ENCODE measurements around the gene SLC26A5.
"Not testable (repeated sequence)": the region's sequence is repeated elsewhere in the genome, so short reads cannot be mapped to it uniquely, and the experiment has no call there.

Gene SLC26A5

GRCh38 chr7:103437623-103438022 is 8.4 kb downstream of the SLC26A5 start:
- Histone ChIP-seq H3K27me3 (ENCODE audit: control insufficient read depth, insufficient read depth, low read length) (peaks cover under 1% of the 10 kb centered on the region), H3K9ac (ENCODE audit: low read length) (no peak overlapping the region)

DNA sequence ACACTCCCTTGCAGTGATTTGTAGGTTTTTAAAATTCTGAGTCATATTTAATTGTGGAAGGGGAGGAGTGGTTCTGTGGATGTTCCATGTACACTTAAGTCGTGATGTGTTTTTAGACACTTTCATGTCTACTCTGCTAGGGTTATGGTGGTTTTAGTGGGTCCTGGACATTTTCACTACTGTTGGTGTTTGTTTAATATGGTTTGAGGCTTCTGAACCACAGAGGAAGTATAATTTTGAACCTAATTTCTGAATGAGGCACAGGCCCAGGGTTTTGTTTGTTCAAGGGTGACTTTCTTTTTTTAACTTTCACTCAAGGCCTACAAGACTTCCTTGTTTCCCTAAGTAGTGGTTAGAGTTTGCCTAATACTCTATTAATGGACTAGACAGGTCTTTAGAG is 13.3 kb downstream of the SLC26A5 start:
- Histone ChIP-seq H3K4me3 (ENCODE audit: low read length) (no peak overlapping the region), H3K36me3 (ENCODE audit: control insufficient read depth, low read depth, low read length) (no peaks in the 10 kb centered on the region), H3K27me3 (ENCODE audit: control insufficient read depth, insufficient read depth, low read length) (no peaks in the 10 kb centered on the region), H3K4me1 (ENCODE audit: control insufficient read depth, low read depth, low read length) (no peaks in the 10 kb centered on the region), H3K9ac (ENCODE audit: low read length) (no peak overlapping the region), H3K27ac (ENCODE audit: low read length) (no peak overlapping the region), H3K9me3 (ENCODE audit: control insufficient read depth, low read depth, low read length) (no peaks in the 10 kb centered on the region)

More at GRCh38 chr7:103437623-103438022, 8.4 kb downstream of the SLC26A5 start:
- Histone ChIP-seq H3K27ac (ENCODE audit: low read length) (no peak overlapping the region), H3K4me3 (ENCODE audit: low read length) (no peak overlapping the region), H3K36me3 (ENCODE audit: control insufficient read depth, low read depth, low read length) (no peaks in the 10 kb centered on the region), H3K9me3 (ENCODE audit: control insufficient read depth, low read depth, low read length) (no peaks in the 10 kb centered on the region), H3K4me1 (ENCODE audit: control insufficient read depth, low read depth, low read length) (no peaks in the 10 kb centered on the region)

GRCh38 chr7:103425177-103425576 is 20.8 kb downstream of the SLC26A5 start:
- Histone ChIP-seq H3K27ac (ENCODE audit: low read length) (no peak overlapping the region), H3K9ac (ENCODE audit: low read length) (no peak overlapping the region), H3K27me3 (ENCODE audit: control insufficient read depth, insufficient read depth, low read length) (no peaks in the 10 kb centered on the region), H3K9me3 (ENCODE audit: control insufficient read depth, low read depth, low read length) (no peaks in the 10 kb centered on the region), H3K4me1 (ENCODE audit: control insufficient read depth, low read depth, low read length) (no peaks in the 10 kb centered on the region), H3K4me3 (ENCODE audit: low read length) (no peak overlapping the region), H3K36me3 (ENCODE audit: control insufficient read depth, low read depth, low read length) (no peaks in the 10 kb centered on the region)

- Histone ChIP-seq H3K9me3 (ENCODE audit: control insufficient read depth, low read depth, low read length) (no peaks in the 10 kb centered on the region), H3K4me1 (ENCODE audit: control insufficient read depth, low read depth, low read length) (no peaks in the 10 kb centered on the region), H3K9ac (ENCODE audit: low read length) (no peak overlapping the region), H3K27ac (ENCODE audit: low read length) (no peak overlapping the region), H3K4me3 (ENCODE audit: low read length) (no peak overlapping the region), H3K36me3 (ENCODE audit: control insufficient read depth, low read depth, low read length) (no peaks in the 10 kb centered on the region), H3K27me3 (ENCODE audit: control insufficient read depth, insufficient read depth, low read length) (no peaks in the 10 kb centered on the region)
These were observed 22.4 kb downstream of the SLC26A5 start for GRCh38 chr7:103423467-103424179.

GRCh38 chr7:103420857-103421384 is 25.1 kb downstream of the SLC26A5 start:
- H3K4me3 ChIP-seq (ENCODE audit: low read length), result no peak overlapping the region
- H3K36me3 ChIP-seq (ENCODE audit: control insufficient read depth, low read depth, low read length), result no peaks in the 10 kb centered on the region
- no peaks in the 10 kb centered on the region for H3K4me1 ChIP-seq (ENCODE audit: control insufficient read depth, low read depth, low read length)
- H3K9ac ChIP-seq (ENCODE audit: low read length), result no peak overlapping the region
- H3K27ac ChIP-seq (ENCODE audit: low read length), result no peak overlapping the region
- no peaks in the 10 kb centered on the region for H3K9me3 ChIP-seq (ENCODE audit: control insufficient read depth, low read depth, low read length)
- no peaks in the 10 kb centered on the region for H3K27me3 ChIP-seq (ENCODE audit: control insufficient read depth, insufficient read depth, low read length)

- no peaks in the 10 kb centered on the region for H3K4me1 ChIP-seq (ENCODE audit: control insufficient read depth, low read depth, low read length)
- H3K9me3 ChIP-seq (ENCODE audit: control insufficient read depth, low read depth, low read length), result no peaks in the 10 kb centered on the region
- H3K9ac ChIP-seq (ENCODE audit: low read length), result no peak overlapping the region
- H3K36me3 ChIP-seq (ENCODE audit: control insufficient read depth, low read depth, low read length), result no peaks in the 10 kb centered on the region
- no peak overlapping the region for H3K27ac ChIP-seq (ENCODE audit: low read length)
- H3K4me3 ChIP-seq (ENCODE audit: low read length), result no peak overlapping the region
- no peaks in the 10 kb centered on the region for H3K27me3 ChIP-seq (ENCODE audit: control insufficient read depth, insufficient read depth, low read length)
These were observed 27.8 kb downstream of the SLC26A5 start for GRCh38 chr7:103418241-103418640.

DNA sequence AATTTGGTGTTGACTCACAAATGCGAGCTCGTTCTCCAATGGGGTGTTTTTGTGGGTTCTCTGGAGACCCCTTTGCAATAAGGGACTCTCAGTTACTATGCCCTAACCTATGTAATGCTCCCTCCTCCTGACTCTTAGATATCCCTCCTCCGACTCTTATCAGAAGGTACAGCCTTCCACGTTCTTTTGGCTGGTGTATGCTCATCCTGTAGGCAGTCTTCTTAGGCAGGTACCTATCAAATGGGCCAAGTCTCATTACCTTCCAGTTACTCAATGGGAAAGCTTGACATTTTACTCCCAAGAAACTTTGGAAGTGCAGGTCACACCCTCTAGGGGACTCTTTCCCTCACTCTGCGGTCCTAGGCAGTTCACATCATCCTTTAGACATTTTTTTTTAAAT is 32.6 kb downstream of the SLC26A5 start:
- no peaks in the 10 kb centered on the region for H3K27me3 ChIP-seq (ENCODE audit: control insufficient read depth, insufficient read depth, low read length)
- no peaks in the 10 kb centered on the region for H3K4me1 ChIP-seq (ENCODE audit: control insufficient read depth, low read depth, low read length)
- H3K27ac ChIP-seq (ENCODE audit: low read length), result no peak overlapping the region
- no peaks in the 10 kb centered on the region for H3K9me3 ChIP-seq (ENCODE audit: control insufficient read depth, low read depth, low read length)
- no peak overlapping the region for H3K9ac ChIP-seq (ENCODE audit: low read length)
- no peaks in the 10 kb centered on the region for H3K36me3 ChIP-seq (ENCODE audit: control insufficient read depth, low read depth, low read length)
- no peak overlapping the region for H3K4me3 ChIP-seq (ENCODE audit: low read length)

DNA sequence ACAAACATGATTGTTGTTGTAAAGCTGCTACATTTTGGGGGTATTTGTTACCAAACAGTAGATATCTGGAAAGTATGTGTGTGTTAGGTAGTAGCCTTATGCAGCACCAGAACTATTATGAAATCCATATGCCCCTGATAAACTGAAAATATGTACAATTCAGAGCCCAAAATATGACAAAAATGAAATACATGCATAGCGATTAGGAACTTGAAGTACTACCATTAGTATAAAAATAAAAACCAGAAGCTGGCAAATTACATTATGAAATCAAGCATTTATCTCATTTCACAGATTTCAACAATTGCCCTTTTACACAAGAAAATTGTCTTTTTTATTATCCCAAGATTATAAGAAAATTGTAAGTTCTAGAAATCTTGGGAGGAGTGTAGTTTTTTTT is 33.9 kb downstream of the SLC26A5 start:
- Histone ChIP-seq H3K27ac (ENCODE audit: low read length) (no peak overlapping the region), H3K36me3 (ENCODE audit: control insufficient read depth, low read depth, low read length) (no peaks in the 10 kb centered on the region), H3K4me3 (ENCODE audit: low read length) (no peak overlapping the region), H3K9ac (ENCODE audit: low read length) (no peak overlapping the region), H3K4me1 (ENCODE audit: control insufficient read depth, low read depth, low read length) (no peaks in the 10 kb centered on the region), H3K9me3 (ENCODE audit: control insufficient read depth, low read depth, low read length) (no peaks in the 10 kb centered on the region), H3K27me3 (ENCODE audit: control insufficient read depth, insufficient read depth, low read length) (no peaks in the 10 kb centered on the region)

DNA sequence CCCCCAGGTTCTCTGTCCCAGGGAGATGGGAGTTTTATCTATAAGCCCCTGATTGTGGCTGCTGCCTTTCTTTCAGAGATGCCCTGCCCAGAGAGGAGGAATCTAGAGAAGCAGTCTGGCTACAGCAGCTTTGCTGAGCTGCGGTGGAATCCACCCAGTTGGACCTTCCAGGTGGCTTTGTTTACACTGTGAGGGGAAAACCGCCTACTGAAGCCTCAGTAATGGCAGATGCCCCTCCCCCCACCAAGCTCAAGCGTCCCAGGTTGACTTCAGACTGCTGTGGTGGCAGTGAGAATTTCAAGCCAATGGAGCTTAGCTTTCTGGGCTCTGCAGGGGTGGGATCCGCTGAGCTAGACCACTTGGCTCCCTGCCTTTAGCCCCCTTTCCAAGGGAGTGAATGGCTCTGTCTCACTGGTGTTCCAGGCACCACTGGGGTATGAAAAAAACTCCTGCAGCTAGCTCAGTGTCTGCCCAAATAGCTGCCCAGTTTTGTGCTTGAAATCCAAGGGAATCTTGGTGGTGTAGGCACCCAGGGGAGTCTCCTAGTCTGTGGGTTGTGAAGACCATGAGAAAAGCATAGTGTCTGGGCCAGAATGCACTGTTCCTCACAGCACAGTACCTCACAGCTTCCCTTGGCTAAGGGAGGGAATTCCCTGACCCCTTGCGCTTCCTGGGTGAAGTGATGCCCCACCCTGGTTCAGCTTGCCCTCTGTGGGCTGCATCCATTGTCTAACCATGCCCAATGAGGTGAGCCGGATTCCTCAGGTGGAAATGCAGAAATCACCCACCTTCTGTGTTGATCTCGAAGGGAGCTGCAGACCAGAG is 40.0 kb downstream of the SLC26A5 start:
- H3K27me3 ChIP-seq (ENCODE audit: control insufficient read depth, insufficient read depth, low read length); H3K4me1 ChIP-seq (ENCODE audit: control insufficient read depth, low read depth, low read length); H3K9ac ChIP-seq (ENCODE audit: low read length); H3K9me3 ChIP-seq (ENCODE audit: control insufficient read depth, low read depth, low read length); H3K4me3 ChIP-seq (ENCODE audit: low read length); H3K27ac ChIP-seq (ENCODE audit: low read length); H3K36me3 ChIP-seq (ENCODE audit: control insufficient read depth, low read depth, low read length): not testable (repeated sequence)

GRCh38 chr7:103399687-103400086 is 46.3 kb downstream of the SLC26A5 start:
- not testable (repeated sequence) for H3K4me3 ChIP-seq (ENCODE audit: low read length); H3K9ac ChIP-seq (ENCODE audit: low read length); H3K27me3 ChIP-seq (ENCODE audit: control insufficient read depth, insufficient read depth, low read length); H3K4me1 ChIP-seq (ENCODE audit: control insufficient read depth, low read depth, low read length); H3K27ac ChIP-seq (ENCODE audit: low read length); H3K36me3 ChIP-seq (ENCODE audit: control insufficient read depth, low read depth, low read length); H3K9me3 ChIP-seq (ENCODE audit: control insufficient read depth, low read depth, low read length)

DNA sequence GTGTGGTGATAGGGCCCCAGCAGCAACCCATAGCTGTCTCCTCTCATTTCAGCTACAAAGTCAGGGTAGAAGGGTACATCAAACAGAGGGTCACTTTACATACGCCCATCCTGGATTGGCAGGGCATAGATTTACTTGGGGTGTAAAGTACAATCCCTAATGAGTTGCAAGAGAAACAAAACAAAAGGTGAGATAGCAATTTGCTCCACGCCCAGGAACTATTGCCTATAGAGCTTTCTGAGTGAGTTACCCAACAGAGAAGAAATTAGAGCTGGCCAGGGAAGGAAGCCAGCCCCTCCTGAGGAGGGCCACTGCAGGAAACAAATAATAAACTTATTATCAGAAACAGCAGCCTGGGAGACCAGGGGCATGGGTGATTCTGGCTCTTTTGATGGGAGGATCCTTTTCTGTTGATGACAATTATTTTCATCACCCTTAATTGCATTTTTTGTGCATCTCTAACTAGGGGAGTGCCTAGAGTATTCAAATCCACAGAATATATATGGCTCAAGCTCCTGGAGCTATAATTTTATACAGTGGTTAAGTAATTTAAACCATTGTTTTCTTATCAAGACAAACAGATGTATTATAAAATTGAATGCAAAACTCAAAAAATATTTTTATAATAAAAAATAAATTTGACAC is 47.4 kb downstream of the SLC26A5 start:
- no peak overlapping the region for H3K4me3 ChIP-seq (ENCODE audit: low read length)
- H3K27me3 ChIP-seq (ENCODE audit: control insufficient read depth, insufficient read depth, low read length), result no peaks in the 10 kb centered on the region
- no peaks in the 10 kb centered on the region for H3K36me3 ChIP-seq (ENCODE audit: control insufficient read depth, low read depth, low read length)
- no peak overlapping the region for H3K9ac ChIP-seq (ENCODE audit: low read length)
- H3K4me1 ChIP-seq (ENCODE audit: control insufficient read depth, low read depth, low read length), result no peaks in the 10 kb centered on the region
- H3K27ac ChIP-seq (ENCODE audit: low read length), result no peak overlapping the region
- no peaks in the 10 kb centered on the region for H3K9me3 ChIP-seq (ENCODE audit: control insufficient read depth, low read depth, low read length)
